IPS-20b (cell line): ENCODE results near the gene SVOPL.
"Not testable (repeated sequence)": the region's sequence is repeated elsewhere in the genome, so short reads cannot be mapped to it uniquely, and the experiment has no call there.

Experiments
- H3K27ac ChIP-seq: one replicate; pipeline ENCODE4 v1.5.1; 2013; ENCODE audit warnings: low read length
- H3K27me3 ChIP-seq: 2 replicates; pipeline ENCODE4 v1.6.1; 2013; ENCODE audit warnings: mild to moderate bottlenecking, low read length, inconsistent platforms; ENCODE audit not compliant: insufficient read depth
- H3K36me3 ChIP-seq: 2 replicates; pipeline ENCODE4 v1.6.1; 2013; ENCODE audit warnings: low read depth, mild to moderate bottlenecking, inconsistent platforms, low read length, moderate library complexity; ENCODE audit not compliant: insufficient read depth
- H3K4me1 ChIP-seq: 2 replicates; pipeline ENCODE4 v1.6.1; 2013; ENCODE audit warnings: mild to moderate bottlenecking, control low read depth, inconsistent platforms, low read length, moderate library complexity; ENCODE audit not compliant: insufficient read depth
- H3K4me3 ChIP-seq: 2 replicates; pipeline ENCODE4 v1.5.1; 2013; ENCODE audit warnings: mild to moderate bottlenecking, low read length, inconsistent platforms
- H3K9ac ChIP-seq: 2 replicates; pipeline ENCODE4 v1.6.1; 2013; ENCODE audit warnings: low read depth, mild to moderate bottlenecking, inconsistent platforms, low read length, moderate library complexity
- H3K9me3 ChIP-seq: 2 replicates; pipeline ENCODE4 v1.6.1; 2013; ENCODE audit warnings: mild to moderate bottlenecking, low read depth, low read length, inconsistent platforms; ENCODE audit not compliant: insufficient read depth

The SVOPL gene

GRCh38 chr7:138700857-138701536 is at the start of gene SVOPL:
TSS of gene SVOPL (minus strand) at chr7:138701362. CDS start at chr7:138679045, 22,317 bp downstream.
- H3K4me3 ChIP-seq: no peak within 1 kb of the TSS

GRCh38 chr7:138750473-138750872 is 49.3 kb upstream of the SVOPL start:
- Histone ChIP-seq H3K9ac (no peak overlapping the region), H3K4me3 (no peak overlapping the region), H3K36me3 (no peaks in the 10 kb centered on the region), H3K4me1 (peaks cover 6% of the 10 kb centered on the region; the same call in 1 of the 2 replicates), H3K9me3 (no peaks in the 10 kb centered on the region), H3K27me3 (no peaks in the 10 kb centered on the region), H3K27ac (no peak overlapping the region)

More at GRCh38 chr7:138700857-138701536, at the start of gene SVOPL:
- Histone ChIP-seq H3K36me3 (no peaks in the 10 kb centered on the region), H3K9me3 (no peaks in the 10 kb centered on the region), H3K27me3 (no peaks in the 10 kb centered on the region), H3K9ac (no peak within 1 kb of the TSS), H3K4me1 (no peaks in the 10 kb centered on the region), H3K27ac (no peak within 1 kb of the TSS)

GRCh38 chr7:138749960-138750359 is 48.8 kb upstream of the SVOPL start:
- Histone ChIP-seq H3K36me3 (no peaks in the 10 kb centered on the region), H3K4me3 (no peak overlapping the region), H3K9ac (no peak overlapping the region), H3K27ac (no peak overlapping the region), H3K9me3 (no peaks in the 10 kb centered on the region), H3K27me3 (no peaks in the 10 kb centered on the region), H3K4me1 (peaks cover under 1% of the 10 kb centered on the region; the same call in 1 of the 2 replicates)

- H3K27ac ChIP-seq: no peak overlapping the region
- H3K27me3 ChIP-seq: no peaks in the 10 kb centered on the region
- no peak overlapping the region for H3K9ac ChIP-seq
- no peaks in the 10 kb centered on the region; the same call in 1 of the 2 replicates for H3K4me1 ChIP-seq
- no peaks in the 10 kb centered on the region for H3K36me3 ChIP-seq
- no peaks in the 10 kb centered on the region for H3K9me3 ChIP-seq
- no peak overlapping the region for H3K4me3 ChIP-seq
These were observed 47.5 kb upstream of the SVOPL start for GRCh38 chr7:138748666-138749065.

GRCh38 chr7:138746073-138746472 is 44.9 kb upstream of the SVOPL start:
- Histone ChIP-seq H3K27ac (no peak overlapping the region), H3K9ac (no peak overlapping the region), H3K36me3 (no peaks in the 10 kb centered on the region), H3K4me3 (no peak overlapping the region), H3K4me1 (no peaks in the 10 kb centered on the region), H3K27me3 (no peaks in the 10 kb centered on the region), H3K9me3 (no peaks in the 10 kb centered on the region)

GRCh38 chr7:138745189-138745588 is 44.0 kb upstream of the SVOPL start:
- Histone ChIP-seq H3K4me1 (no peaks in the 10 kb centered on the region), H3K4me3 (no peak overlapping the region), H3K27ac (no peak overlapping the region), H3K36me3 (no peaks in the 10 kb centered on the region), H3K9me3 (no peaks in the 10 kb centered on the region), H3K27me3 (no peaks in the 10 kb centered on the region), H3K9ac (no peak overlapping the region)

- Histone ChIP-seq H3K4me3 (no peak overlapping the region), H3K4me1 (peaks cover 5% of the 10 kb centered on the region; the same call in 1 of the 2 replicates), H3K36me3 (no peaks in the 10 kb centered on the region), H3K9me3 (peaks cover 8% of the 10 kb centered on the region; the same call in 1 of the 2 replicates), H3K27me3 (no peaks in the 10 kb centered on the region), H3K27ac (no peak overlapping the region), H3K9ac (no peak overlapping the region)
These were observed 40.2 kb upstream of the SVOPL start for GRCh38 chr7:138741453-138741735.

GRCh38 chr7:138739859-138740258 is 38.7 kb upstream of the SVOPL start:
- H3K4me3 ChIP-seq: no peak overlapping the region
- no peaks in the 10 kb centered on the region for H3K36me3 ChIP-seq
- H3K27me3 ChIP-seq: no peaks in the 10 kb centered on the region
- peaks cover 8% of the 10 kb centered on the region; the same call in 1 of the 2 replicates for H3K9me3 ChIP-seq
- no peak overlapping the region for H3K9ac ChIP-seq
- no peak overlapping the region for H3K27ac ChIP-seq
- peaks cover 5% of the 10 kb centered on the region; the same call in 1 of the 2 replicates for H3K4me1 ChIP-seq

GRCh38 chr7:138738551-138739335 is 37.6 kb upstream of the SVOPL start:
- Histone ChIP-seq H3K9me3 (peaks cover 8% of the 10 kb centered on the region; the same call in 1 of the 2 replicates), H3K27me3 (no peaks in the 10 kb centered on the region), H3K9ac (no peak overlapping the region), H3K36me3 (no peaks in the 10 kb centered on the region), H3K4me3 (no peak overlapping the region), H3K27ac (no peak overlapping the region), H3K4me1 (peaks cover 5% of the 10 kb centered on the region; the same call in 1 of the 2 replicates)

GRCh38 chr7:138738114-138738513 is 37.0 kb upstream of the SVOPL start:
- Histone ChIP-seq H3K4me1 (peaks cover 5% of the 10 kb centered on the region; the same call in 1 of the 2 replicates), H3K27me3 (no peaks in the 10 kb centered on the region), H3K36me3 (no peaks in the 10 kb centered on the region), H3K27ac (no peak overlapping the region), H3K9ac (no peak overlapping the region), H3K4me3 (no peak overlapping the region), H3K9me3 (peaks cover 8% of the 10 kb centered on the region; the same call in 1 of the 2 replicates)

- no peak overlapping the region for H3K9ac ChIP-seq
- peaks cover 8% of the 10 kb centered on the region; the same call in 1 of the 2 replicates for H3K9me3 ChIP-seq
- peaks cover 5% of the 10 kb centered on the region; the same call in 1 of the 2 replicates for H3K4me1 ChIP-seq
- H3K36me3 ChIP-seq: no peaks in the 10 kb centered on the region
- no peak overlapping the region for H3K4me3 ChIP-seq
- H3K27ac ChIP-seq: no peak overlapping the region
- no peaks in the 10 kb centered on the region for H3K27me3 ChIP-seq
These were observed 34.2 kb upstream of the SVOPL start for GRCh38 chr7:138735399-138735798.

GRCh38 chr7:138731733-138732132 is 30.6 kb upstream of the SVOPL start:
- H3K4me1 ChIP-seq, H3K27ac ChIP-seq: not testable (repeated sequence)

More at GRCh38 chr7:138731733-138732132, 30.6 kb upstream of the SVOPL start:
- not testable (repeated sequence) for H3K4me3 ChIP-seq, H3K27me3 ChIP-seq, H3K9ac ChIP-seq, H3K9me3 ChIP-seq, H3K36me3 ChIP-seq
